ENCODE data around the gene RDH13.
"Not testable (repeated sequence)": the region's sequence is repeated elsewhere in the genome, so short reads cannot be mapped to it uniquely, and the experiment has no call there.

Gene RDH13

GRCh38 chr19:55041627-55042343 is 21.2 kb downstream of the RDH13 start:
- H3K36me3 ChIP-seq (ENCODE audit: insufficient read depth, low read length): peaks cover 42% of the 10 kb centered on the region
- no peak overlapping the region for H2AFZ ChIP-seq (ENCODE audit: low read depth, low read length)
- H3K4me3 ChIP-seq (ENCODE audit: low read length): no peak overlapping the region
- H3K27me3 ChIP-seq (ENCODE audit: insufficient read depth, low read length): no peaks in the 10 kb centered on the region
- H3K9me3 ChIP-seq (ENCODE audit: low read length): peaks cover 3% of the 10 kb centered on the region
- no peaks in the 10 kb centered on the region for H3K4me1 ChIP-seq (ENCODE audit: insufficient read depth, low read length)

DNA sequence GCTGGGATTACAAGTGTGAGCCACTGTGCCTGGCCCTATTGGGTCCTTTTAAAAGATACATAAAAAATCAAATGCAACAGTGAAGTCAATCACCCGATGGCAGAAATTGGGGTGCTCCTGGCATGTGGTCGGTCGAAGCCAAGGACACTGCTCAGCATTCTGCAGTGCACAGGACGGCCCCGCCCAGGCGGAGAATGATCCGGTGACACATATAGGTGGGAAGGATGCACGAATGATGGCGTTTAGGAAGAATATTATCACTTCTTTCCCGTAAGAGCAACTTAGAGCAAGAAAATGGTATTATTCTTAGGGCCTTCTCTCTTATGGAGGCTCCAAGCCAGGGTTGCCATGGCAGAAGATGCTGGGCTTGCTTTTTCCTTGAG is 21.7 kb downstream of the RDH13 start:
- Histone ChIP-seq H3K36me3 (ENCODE audit: insufficient read depth, low read length) (peaks cover 37% of the 10 kb centered on the region), H2AFZ (ENCODE audit: low read depth, low read length) (no peak overlapping the region), H3K4me1 (ENCODE audit: insufficient read depth, low read length) (no peaks in the 10 kb centered on the region), H3K27me3 (ENCODE audit: insufficient read depth, low read length) (no peaks in the 10 kb centered on the region), H3K4me3 (ENCODE audit: low read length) (no peak overlapping the region), H3K9me3 (ENCODE audit: low read length) (peaks cover 3% of the 10 kb centered on the region)

DNA sequence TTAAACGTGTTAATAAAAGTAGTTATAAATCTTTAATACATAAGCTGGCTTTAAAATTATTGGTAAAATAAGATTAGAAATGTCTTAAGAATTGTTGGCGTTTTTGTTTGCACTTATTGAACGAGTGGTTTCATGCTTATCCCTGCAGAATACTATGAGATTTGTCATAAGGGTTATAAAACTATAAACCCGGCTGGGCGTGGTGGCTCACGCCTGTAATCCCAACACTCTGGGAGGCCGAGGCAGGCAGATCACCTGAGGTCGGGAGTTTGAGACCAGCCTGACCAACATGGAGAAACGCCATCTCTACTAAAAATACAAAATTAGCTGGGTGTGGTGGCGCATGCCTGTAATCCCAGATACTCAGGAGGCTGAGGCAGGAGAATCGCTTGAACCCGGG is 22.3 kb downstream of the RDH13 start:
- H3K36me3 ChIP-seq (ENCODE audit: insufficient read depth, low read length): peaks cover 35% of the 10 kb centered on the region
- H3K27me3 ChIP-seq (ENCODE audit: insufficient read depth, low read length); H3K4me1 ChIP-seq (ENCODE audit: insufficient read depth, low read length); H3K9me3 ChIP-seq (ENCODE audit: low read length); H2AFZ ChIP-seq (ENCODE audit: low read depth, low read length); H3K4me3 ChIP-seq (ENCODE audit: low read length): not testable (repeated sequence)

- H2AFZ ChIP-seq (ENCODE audit: low read depth, low read length); H3K4me1 ChIP-seq (ENCODE audit: insufficient read depth, low read length); H3K4me3 ChIP-seq (ENCODE audit: low read length); H3K27me3 ChIP-seq (ENCODE audit: insufficient read depth, low read length); H3K9me3 ChIP-seq (ENCODE audit: low read length): not testable (repeated sequence)
- peaks cover 11% of the 10 kb centered on the region for H3K36me3 ChIP-seq (ENCODE audit: insufficient read depth, low read length)
These were observed 25.3 kb downstream of the RDH13 start for GRCh38 chr19:55037603-55038002.

GRCh38 chr19:55036058-55036457 is 26.9 kb downstream of the RDH13 start:
- no peak overlapping the region for H3K4me3 ChIP-seq (ENCODE audit: low read length)
- H3K36me3 ChIP-seq (ENCODE audit: insufficient read depth, low read length): peaks cover 2% of the 10 kb centered on the region
- H3K9me3 ChIP-seq (ENCODE audit: low read length): peaks cover 16% of the 10 kb centered on the region
- H3K27me3 ChIP-seq (ENCODE audit: insufficient read depth, low read length): no peaks in the 10 kb centered on the region
- no peak overlapping the region for H2AFZ ChIP-seq (ENCODE audit: low read depth, low read length)
- H3K4me1 ChIP-seq (ENCODE audit: insufficient read depth, low read length): no peaks in the 10 kb centered on the region

- peaks cover 16% of the 10 kb centered on the region for H3K9me3 ChIP-seq (ENCODE audit: low read length)
- no peak overlapping the region for H3K4me3 ChIP-seq (ENCODE audit: low read length)
- no peaks in the 10 kb centered on the region for H3K27me3 ChIP-seq (ENCODE audit: insufficient read depth, low read length)
- H3K4me1 ChIP-seq (ENCODE audit: insufficient read depth, low read length): no peaks in the 10 kb centered on the region
- peaks cover 2% of the 10 kb centered on the region for H3K36me3 ChIP-seq (ENCODE audit: insufficient read depth, low read length)
- no peak overlapping the region for H2AFZ ChIP-seq (ENCODE audit: low read depth, low read length)
These were observed 28.2 kb downstream of the RDH13 start for GRCh38 chr19:55034751-55035150.

- not testable (repeated sequence) for H3K4me1 ChIP-seq (ENCODE audit: insufficient read depth, low read length); H3K36me3 ChIP-seq (ENCODE audit: insufficient read depth, low read length); H3K27me3 ChIP-seq (ENCODE audit: insufficient read depth, low read length); H2AFZ ChIP-seq (ENCODE audit: low read depth, low read length); H3K4me3 ChIP-seq (ENCODE audit: low read length)
- H3K9me3 ChIP-seq (ENCODE audit: low read length): peaks cover 14% of the 10 kb centered on the region
These were observed 29.8 kb downstream of the RDH13 start for GRCh38 chr19:55032976-55033643.

DNA sequence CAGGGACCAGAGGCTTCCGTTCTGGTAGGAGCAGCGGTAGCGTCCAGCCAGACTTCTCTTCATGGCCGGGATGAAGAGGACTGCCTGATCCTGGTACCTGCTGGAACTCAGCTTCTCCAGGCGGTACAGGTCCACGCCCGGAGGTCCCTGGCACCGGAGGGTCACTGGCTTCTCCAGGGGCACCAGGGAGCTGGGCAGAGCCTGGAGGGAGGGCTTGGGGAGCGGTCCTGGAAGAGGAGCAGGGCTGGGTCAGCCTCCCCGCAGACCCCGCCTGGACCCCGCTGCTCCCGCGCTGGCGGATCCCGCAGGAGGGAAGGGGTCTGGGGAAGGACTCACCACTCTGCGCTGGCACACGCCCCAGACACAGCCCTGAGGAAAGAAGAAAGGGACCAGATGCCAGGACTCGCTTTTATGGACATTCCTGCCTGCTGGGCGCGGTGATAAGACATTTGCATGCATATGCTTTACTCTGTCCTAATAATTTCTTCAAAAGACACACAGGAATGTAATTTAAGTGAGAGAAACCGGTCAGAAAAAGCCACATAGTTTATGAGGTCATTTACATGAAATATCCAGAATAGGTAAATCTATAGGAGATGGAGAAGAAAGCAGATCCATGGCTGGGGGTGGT is 30.7 kb downstream of the RDH13 start:
- Histone ChIP-seq H3K27me3 (ENCODE audit: insufficient read depth, low read length) (no peaks in the 10 kb centered on the region), H3K9me3 (ENCODE audit: low read length) (peaks cover 13% of the 10 kb centered on the region), H3K36me3 (ENCODE audit: insufficient read depth, low read length) (no peaks in the 10 kb centered on the region), H3K4me1 (ENCODE audit: insufficient read depth, low read length) (no peaks in the 10 kb centered on the region), H3K4me3 (ENCODE audit: low read length) (no peak overlapping the region), H2AFZ (ENCODE audit: low read depth, low read length) (no peak overlapping the region)

DNA sequence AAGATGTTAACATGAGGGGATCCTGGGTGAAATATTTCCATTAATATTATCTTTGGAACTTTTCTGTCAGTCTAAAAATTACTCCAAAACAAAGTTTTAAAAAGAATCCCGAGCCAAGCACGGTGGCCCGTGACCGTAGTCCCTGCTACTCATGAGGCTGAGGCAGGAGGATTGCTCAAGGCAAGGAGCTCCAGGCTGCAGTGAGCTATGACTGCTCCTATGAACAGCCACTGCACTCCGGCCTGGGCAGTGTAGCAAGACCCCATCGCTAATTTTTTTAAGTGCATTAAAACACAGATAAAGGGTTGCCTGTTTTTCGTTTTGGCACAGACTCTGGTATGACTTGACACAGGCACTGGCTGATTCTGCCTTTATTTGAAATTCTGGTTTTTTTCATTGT is 31.8 kb downstream of the RDH13 start:
- no peaks in the 10 kb centered on the region for H3K36me3 ChIP-seq (ENCODE audit: insufficient read depth, low read length)
- H2AFZ ChIP-seq (ENCODE audit: low read depth, low read length): no peak overlapping the region
- no peak overlapping the region for H3K4me3 ChIP-seq (ENCODE audit: low read length)
- no peaks in the 10 kb centered on the region for H3K27me3 ChIP-seq (ENCODE audit: insufficient read depth, low read length)
- H3K9me3 ChIP-seq (ENCODE audit: low read length): peaks cover 13% of the 10 kb centered on the region
- no peaks in the 10 kb centered on the region for H3K4me1 ChIP-seq (ENCODE audit: insufficient read depth, low read length)

- no peak overlapping the region for H2AFZ ChIP-seq (ENCODE audit: low read depth, low read length)
- H3K4me3 ChIP-seq (ENCODE audit: low read length): no peak overlapping the region
- H3K36me3 ChIP-seq (ENCODE audit: insufficient read depth, low read length): no peaks in the 10 kb centered on the region
- H3K27me3 ChIP-seq (ENCODE audit: insufficient read depth, low read length): no peaks in the 10 kb centered on the region
- no peaks in the 10 kb centered on the region for H3K4me1 ChIP-seq (ENCODE audit: insufficient read depth, low read length)
- H3K9me3 ChIP-seq (ENCODE audit: low read length): peaks cover 15% of the 10 kb centered on the region
These were observed 34.2 kb downstream of the RDH13 start for GRCh38 chr19:55028757-55029156.

- Histone ChIP-seq H3K36me3 (ENCODE audit: insufficient read depth, low read length) (no peaks in the 10 kb centered on the region), H3K4me1 (ENCODE audit: insufficient read depth, low read length) (no peaks in the 10 kb centered on the region)
These were observed 35.2 kb downstream of the RDH13 start for GRCh38 chr19:55027472-55028337.

DNA sequence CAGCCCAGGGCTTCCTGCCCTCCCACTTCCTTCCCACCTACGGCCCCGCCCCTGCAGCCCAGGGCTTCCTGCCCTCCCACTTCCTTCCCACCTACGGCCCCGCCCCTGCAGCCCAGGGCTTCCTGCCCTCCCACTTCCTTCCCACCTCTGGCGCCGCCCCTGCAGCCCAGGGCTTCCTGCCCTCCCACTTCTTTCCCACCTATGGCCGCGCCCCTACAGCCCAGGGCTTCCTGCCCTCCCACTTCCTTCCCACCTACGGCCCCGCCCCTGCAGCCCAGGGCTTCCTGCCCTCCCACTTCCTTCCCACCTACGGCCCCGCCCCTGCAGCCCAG is 35.8 kb downstream of the RDH13 start:
- not testable (repeated sequence) for H3K27me3 ChIP-seq (ENCODE audit: insufficient read depth, low read length); H3K4me1 ChIP-seq (ENCODE audit: insufficient read depth, low read length); H3K36me3 ChIP-seq (ENCODE audit: insufficient read depth, low read length); H2AFZ ChIP-seq (ENCODE audit: low read depth, low read length); H3K4me3 ChIP-seq (ENCODE audit: low read length)
- peaks cover 14% of the 10 kb centered on the region for H3K9me3 ChIP-seq (ENCODE audit: low read length)

More at GRCh38 chr19:55027472-55028337, 35.2 kb downstream of the RDH13 start:
- H3K4me3 ChIP-seq (ENCODE audit: low read length): no peak overlapping the region
- H3K27me3 ChIP-seq (ENCODE audit: insufficient read depth, low read length): no peaks in the 10 kb centered on the region
- no peak overlapping the region for H2AFZ ChIP-seq (ENCODE audit: low read depth, low read length)
- peaks cover 18% of the 10 kb centered on the region for H3K9me3 ChIP-seq (ENCODE audit: low read length)

- H3K4me1 ChIP-seq (ENCODE audit: insufficient read depth, low read length): no peaks in the 10 kb centered on the region
- H2AFZ ChIP-seq (ENCODE audit: low read depth, low read length): no peak overlapping the region
- no peaks in the 10 kb centered on the region for H3K27me3 ChIP-seq (ENCODE audit: insufficient read depth, low read length)
- H3K36me3 ChIP-seq (ENCODE audit: insufficient read depth, low read length): no peaks in the 10 kb centered on the region
- H3K9me3 ChIP-seq (ENCODE audit: low read length): peaks cover 13% of the 10 kb centered on the region
- no peak overlapping the region for H3K4me3 ChIP-seq (ENCODE audit: low read length)
These were observed 38.8 kb downstream of the RDH13 start for GRCh38 chr19:55024111-55024510.

All from neuron (in vitro differentiated cells).